ENCODE measurements around the gene DIAPH2.

DNA sequence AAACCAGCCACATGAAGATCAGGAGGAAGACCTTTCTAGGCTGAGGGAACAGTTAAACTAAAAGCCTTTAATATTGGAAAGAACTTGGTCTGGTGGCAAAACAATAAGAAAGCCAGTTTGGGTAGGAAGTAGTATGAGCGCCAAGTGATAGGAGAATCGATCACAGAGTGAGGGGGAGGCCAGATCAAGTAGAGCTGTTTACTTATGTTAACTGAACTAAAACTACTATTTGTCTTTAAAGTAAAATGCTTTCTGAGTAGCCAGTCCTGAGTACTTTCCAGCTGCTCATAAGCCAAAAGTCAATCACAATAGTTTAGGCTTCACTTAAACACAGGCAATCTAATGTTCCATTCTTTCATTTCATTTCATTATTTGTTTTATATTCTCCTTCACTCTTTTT, 136.3 kb downstream of the DIAPH2 start:
- TF ChIP-seq POLR2AphosphoS5 (IDR thresholded peaks at IDR 0.05) (no peak), CTCF (IDR thresholded peaks at IDR 0.05) (no peak), EP300 (IDR thresholded peaks at IDR 0.05) (no peak), POLR2A (IDR thresholded peaks at IDR 0.05; ENCODE audit: low read depth) (no peak)

Data from esophagus muscularis mucosa (tissue), 4 donors.